Anterior cingulate cortex (tissue), 58 donors: Measurements from ENCODE around the gene PRXL2B.

Experiments
- DNase-seq, 58 donors: peaks; one replicate each; lab custom pipeline; 2025; lab: John Stamatoyannopoulos, UW

PRXL2B gene, protein sequence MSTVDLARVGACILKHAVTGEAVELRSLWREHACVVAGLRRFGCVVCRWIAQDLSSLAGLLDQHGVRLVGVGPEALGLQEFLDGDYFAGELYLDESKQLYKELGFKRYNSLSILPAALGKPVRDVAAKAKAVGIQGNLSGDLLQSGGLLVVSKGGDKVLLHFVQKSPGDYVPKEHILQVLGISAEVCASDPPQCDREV

DNA sequence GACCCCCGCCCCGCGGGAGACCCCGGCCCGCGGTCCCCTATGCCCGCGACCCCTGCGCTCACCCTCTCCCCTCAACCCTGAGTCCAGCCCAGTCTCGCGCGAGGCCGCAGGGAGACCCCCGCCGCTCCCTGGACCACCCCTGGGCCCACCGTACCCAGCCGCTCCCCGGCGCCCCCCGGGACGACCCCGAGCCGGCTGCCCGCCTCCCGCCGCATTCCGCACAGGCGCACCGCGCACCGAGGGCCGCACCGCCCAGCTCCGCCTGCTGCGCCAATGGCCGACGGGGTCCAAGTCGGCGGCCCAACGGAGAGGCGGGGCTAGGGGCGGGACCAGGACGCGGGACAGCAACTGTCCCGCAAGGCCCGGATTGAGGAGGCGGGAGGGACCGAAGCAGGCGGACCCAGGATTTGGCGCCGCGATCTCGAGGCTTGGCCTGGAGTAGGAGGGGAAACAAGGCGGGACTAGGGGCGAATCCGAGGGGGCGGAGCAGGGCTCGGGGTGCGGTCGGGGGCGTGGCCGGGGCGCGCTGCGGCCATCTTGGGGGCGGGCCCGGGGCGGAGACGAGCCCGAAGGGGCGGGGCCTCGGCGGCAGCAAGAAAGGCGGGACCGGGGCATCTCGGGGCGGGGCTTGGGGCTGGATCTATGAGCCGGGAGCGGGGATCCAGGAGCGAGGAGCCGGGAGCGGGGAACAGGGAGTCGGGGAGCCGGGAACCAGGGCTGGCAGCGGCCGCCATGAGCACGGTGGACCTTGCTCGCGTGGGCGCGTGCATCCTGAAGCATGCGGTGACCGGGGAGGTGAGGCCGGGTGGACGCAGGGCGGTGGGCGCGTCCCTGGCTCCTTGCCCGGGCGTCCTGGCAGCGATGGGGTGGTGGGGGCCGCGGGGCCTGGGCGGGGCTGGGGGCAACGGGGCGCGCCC lies at the start of gene PRXL2B:
Gene PRXL2B (plus strand): TSS at position 624 of the 917 bp plus-strand sequence. CDS start 109 bp downstream, at position 733.
- peak; percentile 89 to 100 (median 99) for DNase-seq

DNA sequence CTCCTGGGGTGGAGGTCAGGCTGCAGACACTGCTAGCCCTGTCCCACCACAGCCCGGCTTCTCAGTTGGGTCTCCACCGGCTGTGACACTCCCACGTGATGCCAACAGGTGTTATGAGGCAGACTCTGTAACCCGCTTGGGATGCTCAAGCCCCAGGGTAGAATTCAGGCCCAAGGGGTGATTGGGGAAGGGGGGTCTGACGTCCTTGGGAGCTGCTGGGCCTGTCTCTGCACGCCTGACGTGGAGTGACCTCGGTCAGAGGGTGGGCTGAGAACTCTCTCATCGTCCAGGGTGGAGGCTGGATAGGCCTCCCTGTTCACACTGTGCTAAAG lies 48.8 kb upstream of the PRXL2B start:
- no peak for DNase-seq

DNA sequence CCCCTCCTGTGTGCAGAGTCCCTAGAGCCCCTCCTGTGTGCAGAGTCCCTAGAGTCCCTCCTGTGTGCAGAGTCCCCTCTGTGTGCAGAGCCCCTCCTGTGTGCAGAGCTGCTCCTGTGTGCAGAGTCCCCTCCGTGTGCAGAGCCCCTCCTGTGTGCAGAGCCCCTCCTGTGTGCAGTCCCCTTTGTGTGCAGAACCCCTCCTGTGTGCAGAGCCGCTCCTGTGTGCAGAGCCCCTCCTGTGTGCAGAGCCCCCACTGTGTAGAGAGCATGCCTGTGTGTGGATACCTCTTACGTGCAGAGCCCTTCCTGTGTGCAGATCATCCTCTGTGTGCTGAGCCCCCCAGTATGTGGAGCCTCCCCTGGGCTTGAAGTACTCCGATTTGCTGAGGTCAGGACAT lies 48.2 kb upstream of the PRXL2B start:
- DNase-seq: no peak

DNA sequence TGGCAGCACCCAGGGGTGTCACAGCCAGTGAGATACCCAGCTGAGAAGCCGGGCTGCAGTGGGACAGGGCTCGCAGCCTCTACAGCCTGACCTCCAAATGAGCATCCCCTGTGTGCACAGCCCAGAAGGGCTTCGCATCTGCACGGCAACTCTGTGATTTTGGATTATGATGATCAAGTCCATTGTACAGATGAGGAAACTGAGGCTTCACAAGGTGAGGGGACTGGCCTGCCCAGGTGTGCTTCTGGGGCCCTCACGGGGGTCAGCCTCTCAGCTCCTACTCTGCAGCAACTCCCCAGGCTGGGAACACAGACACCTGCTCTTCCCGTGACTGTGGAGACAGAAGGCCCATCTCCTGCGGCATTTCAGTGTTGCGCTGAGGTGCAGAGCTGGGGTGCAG lies 47.7 kb upstream of the PRXL2B start:
- no peak for DNase-seq

DNA sequence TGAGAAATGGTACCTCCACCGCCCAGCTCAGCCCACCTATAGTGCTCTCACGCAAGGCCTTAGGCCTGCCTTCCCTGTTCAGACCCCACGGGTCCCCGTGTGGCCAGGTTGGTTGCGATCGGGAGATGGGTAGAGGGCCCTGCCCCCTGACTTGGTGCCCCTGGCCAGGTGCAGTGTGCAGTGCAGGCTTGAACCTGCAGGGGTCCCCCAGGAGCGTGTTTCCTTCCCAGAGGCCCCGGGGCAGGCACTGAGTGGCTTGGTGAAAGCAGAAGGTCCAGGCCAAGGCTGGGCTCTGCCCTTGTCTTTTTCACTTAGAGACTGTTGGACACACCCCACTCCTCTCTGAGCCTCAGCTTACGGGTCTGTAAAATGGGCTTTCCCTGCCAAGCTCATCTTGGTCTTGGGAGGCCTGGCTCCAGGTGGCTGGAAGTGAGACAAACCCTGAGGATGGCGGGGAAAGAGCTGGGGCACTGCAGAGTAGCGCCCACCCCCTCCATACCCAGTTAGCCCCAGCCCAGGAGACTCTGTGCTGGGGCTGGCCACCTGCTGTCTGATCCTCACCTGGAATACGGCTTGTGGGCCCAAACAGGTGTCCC lies 47.2 kb upstream of the PRXL2B start:
- no peak for DNase-seq

DNA sequence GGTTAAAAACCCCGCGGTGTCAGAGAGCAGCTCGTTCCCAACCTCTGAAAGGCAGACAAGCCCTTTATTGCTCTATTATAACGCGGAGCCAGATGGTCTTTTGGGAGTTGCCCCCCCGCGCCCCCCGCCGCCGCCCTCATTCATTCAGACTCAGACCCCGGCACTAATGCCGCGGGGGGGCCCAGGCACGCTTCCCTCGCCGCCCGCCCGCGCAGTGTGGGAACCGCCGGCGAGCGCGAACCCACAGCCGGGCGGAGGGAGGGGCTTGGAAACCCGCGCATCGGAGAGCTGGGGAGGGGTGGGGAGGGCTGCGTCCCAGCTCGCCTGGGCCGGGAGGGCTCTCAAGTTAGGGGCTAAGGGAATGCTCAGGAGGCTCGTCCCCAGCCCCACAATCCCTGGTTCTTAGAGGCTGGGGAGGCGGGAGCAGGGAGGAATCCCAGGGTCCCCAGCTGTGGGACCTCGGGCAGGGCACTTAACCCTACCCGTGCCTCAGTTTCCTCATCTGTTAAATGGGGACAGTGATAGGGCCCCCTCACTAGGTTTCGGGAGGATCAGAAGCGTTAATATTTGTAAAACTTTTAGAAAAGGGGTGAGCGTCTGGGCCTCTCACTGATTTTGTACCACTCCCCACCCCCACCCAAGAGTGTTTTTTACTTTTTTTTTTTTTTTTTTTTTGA lies 45.6 kb upstream of the PRXL2B start:
- DNase-seq: peak in 7 of 58 donors; percentile 9 to 60 (median 27)

DNA sequence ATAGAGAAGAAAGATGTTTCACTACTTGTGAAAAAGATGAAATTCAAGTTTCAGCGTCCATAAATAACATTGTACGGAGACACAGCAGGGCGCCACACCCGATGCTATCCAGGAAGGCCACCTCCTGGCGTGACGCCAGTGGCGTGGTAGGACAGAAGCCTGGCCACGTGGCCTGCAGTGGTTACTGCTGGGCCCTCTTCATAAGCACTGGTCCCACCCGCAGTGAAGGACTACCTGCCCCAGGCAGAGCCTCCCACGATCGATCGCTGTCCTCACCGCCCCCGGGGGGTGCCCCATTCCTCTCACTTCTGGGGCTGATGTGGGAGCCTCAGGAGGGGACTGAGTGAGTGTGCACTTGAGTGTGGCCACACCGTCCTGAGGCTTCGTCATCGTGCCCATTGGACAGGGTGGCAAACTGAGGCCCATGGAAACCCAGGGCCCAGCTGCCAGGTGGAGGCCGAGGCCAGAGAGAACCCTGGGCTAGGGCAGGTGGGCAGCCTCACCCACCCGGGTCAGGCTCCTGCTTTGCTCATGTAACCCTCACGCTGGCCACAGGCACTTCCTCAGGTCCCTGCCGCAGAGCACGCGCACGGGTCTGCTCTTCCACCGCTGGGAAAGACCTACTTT lies 44.8 kb upstream of the PRXL2B start:
- DNase-seq: no peak

DNA sequence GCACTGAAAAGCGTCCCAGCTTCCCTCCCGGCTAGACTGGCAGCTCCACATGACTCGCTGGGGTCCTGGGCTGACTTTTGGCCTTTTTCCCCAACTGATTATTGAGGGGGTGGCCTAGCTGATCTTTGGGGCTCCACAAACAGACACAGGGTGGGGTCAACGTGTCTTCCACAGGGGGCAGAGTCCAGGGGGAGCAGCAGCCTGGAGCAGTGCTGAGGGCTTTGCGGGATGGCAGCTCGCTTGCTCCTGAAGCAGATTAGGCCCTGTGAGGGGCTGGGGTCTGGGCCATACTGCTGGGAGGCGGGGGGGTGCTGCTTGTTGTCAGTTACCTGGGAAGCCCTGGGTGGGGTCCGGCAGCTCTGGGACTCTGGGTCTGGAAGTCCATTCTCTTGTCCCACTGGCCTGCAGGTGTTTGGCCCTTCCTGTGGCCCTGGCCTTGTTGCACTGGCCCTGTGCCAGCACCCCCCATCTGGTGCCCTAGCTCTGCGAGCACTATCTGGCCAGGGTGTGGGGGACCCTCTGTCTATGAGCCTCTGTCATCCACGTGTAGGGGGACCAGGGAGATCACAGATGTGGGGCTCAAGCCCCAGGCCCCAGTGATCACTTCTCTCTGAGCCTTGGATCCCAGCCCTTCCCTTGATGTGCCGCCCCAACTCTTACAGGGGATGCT lies 44.2 kb upstream of the PRXL2B start:
- DNase-seq: no peak

DNA sequence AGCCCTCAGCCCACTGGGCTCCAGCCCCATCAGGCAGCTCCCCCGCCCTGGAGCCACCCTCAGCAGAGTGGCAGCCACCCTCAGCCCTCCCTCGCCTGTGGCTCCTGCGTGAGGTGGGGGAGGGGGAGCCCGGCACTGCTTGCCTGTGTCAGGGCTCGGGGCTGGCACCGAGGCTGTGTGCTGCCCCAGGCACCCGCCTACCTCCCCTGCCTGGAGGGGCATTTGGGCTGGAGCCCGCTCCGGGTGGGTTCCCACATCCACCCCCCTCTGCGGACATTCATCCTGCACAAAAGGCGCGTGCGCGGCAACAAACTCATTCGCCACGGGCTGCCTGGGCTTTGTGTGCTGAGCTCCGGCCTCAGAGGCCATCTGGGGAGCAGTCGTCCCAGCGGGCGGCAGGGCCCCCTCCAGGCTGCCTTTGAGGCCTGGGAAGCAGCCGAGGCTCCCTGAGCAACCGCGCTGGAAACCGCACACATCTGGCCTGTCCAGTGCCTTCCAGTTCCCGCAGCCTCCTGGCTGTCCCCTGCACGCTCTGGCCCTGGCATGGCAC lies 43.0 kb upstream of the PRXL2B start:
- DNase-seq: peak in 51 of 58 donors; percentile 27 to 86 (median 62)

DNA sequence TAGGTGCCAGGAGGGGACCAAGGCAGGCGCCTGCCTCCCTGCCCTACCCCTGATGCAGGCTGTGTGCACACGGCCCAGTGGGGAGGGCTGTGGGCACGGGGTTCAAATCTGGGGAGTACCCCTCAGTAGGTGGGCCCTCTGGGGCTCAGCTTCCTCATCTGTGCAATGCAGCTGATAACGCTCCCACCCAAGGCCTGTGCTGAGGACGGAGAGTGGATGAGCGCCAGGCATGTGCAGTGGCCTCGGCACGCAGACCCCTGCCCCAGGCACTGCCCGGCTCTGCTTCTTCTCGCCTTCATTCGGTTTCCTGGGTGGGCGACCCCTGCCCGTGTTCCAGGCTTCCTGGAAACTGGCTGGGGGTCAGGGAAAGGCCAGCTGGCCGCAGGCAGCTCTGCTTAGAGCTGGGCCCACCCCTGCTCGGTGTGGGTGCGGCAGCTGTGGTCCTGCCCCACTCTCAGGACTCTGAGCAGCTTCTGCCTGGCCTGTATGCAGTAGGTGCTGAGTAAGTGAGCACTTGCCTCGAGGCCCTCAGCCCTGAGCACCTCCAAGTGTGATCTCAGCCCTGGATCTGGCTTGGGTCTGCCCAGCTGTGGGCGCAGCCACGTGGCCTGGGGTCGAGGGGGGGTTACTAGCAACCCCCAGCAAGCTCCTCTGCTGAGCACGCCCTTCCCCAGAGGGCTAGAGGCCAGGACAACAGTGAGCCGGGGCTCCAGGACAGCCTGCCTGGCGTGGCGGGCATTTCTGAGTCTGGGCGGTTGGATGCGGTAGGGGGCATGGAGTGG lies 42.3 kb upstream of the PRXL2B start:
- peak in 22 of 58 donors; percentile 7 to 71 (median 50) for DNase-seq

DNA sequence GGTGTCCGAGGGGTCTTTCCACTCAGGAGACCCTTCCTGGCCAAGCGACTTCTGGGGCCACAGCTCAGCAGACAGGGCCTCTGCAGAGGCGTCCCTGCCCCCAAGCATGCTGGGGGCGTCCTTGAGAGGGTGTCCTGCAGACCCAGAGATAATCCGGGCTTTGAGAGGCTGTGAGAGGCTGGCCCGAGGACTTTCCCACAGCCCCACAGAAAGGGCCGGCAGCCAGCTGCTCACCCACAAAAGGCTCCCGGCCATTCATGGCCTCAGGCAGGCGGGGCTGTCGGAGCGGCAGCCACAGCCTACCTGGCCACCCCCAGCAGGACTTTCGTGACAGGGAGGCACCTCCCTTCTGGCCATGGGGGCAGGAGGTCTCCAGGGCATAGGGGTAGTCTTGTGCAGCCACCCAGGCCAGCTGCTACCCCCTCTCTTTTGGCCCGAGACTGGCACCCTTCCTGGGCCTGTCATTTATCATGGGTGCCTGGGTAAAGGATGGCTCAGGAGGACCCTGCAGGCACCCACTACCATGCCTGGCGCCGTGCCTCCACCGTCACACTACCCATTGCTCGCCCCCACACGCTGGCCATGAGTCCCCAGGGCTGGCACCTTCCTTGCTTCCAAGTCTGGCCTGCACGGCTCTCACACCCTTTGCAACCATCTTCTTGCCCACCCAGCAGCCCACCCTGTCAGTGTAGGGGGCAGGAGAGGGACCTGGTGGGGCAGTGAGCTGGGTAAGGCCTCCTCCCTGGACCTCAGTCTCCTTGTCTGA lies 41.5 kb upstream of the PRXL2B start:
- DNase-seq: peak in 32 of 58 donors; percentile 21 to 71 (median 48)

DNA sequence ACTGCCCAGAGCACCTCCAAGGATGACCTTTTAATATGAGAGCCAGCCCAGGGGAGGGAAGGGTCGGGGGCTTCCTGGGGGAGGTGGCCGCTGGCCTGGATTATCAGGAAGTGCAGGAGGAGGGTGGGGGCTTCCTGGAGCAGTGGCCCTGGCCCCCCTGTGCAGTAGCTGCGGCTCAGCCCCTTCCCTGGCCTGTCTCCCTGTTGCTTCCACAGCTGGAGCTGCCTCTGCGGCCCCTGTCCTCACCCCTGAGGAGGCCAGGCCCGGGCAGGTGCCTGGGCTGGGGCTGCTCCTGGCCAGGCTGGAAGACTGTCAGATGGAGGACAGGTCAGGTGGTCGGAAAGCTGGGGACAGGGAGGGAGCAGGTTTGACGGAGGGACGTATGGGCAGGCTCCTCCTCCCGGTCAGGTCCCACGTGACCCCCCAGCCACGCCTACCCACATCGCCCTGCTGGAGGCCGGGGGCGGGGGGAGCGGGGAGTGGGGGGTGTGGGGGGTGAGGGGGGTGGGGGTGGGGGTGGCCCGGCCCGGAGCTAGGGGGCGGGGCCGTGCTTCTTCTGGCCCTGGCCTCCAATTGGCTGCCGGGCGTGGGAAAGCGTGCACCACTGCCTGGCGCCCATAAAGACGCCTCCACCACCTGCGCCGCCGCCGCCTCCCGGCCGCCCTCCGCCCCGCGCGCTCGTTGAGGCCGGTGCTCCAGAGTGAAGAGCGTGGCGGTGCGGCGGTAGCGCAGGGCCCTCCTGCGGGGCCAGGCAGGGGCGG lies 40.6 kb upstream of the PRXL2B start:
- peak in 55 of 58 donors; percentile 32 to 89 (median 74) for DNase-seq

DNA sequence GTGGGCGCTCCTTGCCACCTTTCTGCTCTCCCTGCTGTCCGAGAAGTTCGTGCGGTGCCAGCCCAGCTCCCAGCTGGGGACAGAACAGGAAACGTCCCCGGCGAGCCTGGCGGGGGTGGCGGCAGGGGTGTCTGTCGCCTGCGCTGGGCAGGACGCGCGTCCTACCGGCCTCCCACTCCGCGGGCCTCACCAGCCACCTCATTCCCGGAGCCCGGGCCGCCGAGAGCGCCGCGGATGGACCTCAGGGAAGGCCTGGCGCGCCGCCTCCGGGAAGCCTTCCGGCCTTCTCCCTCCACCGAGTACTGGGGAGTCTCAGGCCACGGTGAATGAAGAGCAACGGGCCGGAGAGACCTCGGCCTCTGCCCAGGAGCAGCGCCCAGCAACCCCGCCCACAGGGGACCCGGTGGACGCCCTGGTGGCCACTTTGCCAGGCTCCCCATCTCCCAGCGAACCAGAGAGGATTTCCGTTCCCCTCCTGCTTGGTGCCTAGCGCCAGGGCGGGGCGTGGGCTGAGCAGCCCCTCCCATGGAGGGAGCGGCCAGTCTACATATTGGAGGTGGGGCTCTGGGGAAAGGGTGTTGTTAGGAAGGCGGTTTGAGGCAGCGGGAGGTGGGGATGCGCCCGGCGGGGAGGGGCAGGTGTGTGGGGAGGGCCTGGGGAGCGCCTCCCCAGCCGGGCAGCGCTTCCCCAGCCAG lies 39.9 kb upstream of the PRXL2B start:
- DNase-seq: peak in 47 of 58 donors; percentile 25 to 88 (median 55)

DNA sequence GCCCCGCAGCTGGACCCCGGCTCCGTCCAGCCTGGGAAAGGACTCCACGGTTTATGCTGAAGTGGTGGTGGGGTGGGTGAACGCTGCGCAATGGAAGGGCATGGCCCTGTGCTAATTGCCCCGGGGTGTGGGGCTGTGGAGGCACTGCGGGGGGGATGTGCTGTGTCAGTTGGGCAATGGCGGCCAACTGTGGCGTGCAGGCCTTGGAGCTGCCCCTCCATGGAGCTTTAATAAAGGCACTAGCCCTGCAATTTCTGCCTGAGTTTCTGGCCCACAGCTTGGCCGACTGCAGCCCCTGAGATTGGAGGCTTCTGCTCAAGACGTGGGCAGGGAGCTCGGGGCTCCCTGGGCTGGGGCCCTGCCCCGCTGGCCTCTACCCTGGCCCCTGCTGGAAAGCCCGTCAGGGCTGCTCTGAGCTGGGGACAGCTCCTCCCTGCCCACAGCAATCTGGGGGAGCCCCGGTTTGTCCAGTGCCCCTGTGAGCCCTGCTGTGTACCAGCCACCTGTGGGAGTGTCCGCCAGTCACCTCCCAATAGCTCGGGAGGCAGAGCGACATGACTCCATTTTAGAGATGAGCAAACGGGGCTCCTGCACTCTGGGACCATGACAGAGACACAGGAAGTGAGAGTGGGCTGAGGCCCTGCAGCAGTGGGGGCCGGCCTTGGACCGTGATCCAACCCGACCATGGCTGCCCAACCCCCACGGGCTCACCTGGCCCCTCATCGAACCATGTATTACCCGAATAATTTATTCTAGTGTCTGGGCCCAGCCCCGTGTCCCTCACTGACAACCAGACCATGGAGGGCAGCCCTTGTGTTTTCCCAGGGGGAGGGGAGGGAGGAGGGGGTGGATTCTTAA lies 39.1 kb upstream of the PRXL2B start:
- DNase-seq: peak in 3 of 58 donors; percentile 37 to 62 (median 55)

DNA sequence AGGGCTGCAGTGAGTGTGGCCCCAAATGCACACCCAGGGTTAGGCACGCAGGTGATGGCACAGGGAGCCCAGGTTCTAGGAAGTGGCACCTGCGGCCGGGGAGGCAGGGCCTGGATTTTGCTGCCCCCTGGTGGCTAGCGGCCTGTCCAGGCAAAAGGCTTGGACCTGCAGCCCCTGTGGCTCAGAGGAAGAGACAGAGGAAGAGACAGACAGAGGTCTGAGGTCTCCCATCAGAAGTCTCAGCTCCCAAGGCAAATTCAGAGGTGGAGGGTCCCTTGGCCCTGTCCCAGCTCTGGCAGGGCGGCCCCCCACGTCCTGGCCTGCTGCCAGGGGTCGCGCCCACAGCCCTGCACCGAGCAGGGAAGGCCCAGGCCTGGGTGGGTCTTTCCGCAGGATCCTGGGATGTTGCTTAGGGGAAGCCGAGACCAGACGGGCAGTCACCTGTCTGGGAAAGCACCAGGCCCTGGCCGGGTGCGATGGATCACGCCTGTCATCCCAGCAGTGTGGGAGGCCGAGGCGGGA lies 38.4 kb upstream of the PRXL2B start:
- DNase-seq: peak in 55 of 58 donors; percentile 37 to 87 (median 67)
